HG02623 (cell line): ENCODE data around the gene INO80.

Experiments
- ATAC-seq: cut with Tn5 transposase; IDR thresholded peaks from one replicate; pipeline ENCODE4 v1.9.1; 2021; ENCODE audit warnings: moderate library complexity; ENCODE audit not compliant: unreplicated experiment

Gene INO80

GRCh38 chr15:40933517-40933902 lies 182.6 kb downstream of the INO80 start:
- ATAC-seq: no peak

GRCh38 chr15:40932649-40933516 lies 183.2 kb downstream of the INO80 start:
- no peak for ATAC-seq

- no peak for ATAC-seq
These were observed 183.9 kb downstream of the INO80 start for GRCh38 chr15:40932156-40932555.

GRCh38 chr15:40931300-40932142 lies 184.6 kb downstream of the INO80 start:
- no peak for ATAC-seq

GRCh38 chr15:40930430-40931299 lies 185.4 kb downstream of the INO80 start:
- ATAC-seq: no peak

GRCh38 chr15:40929660-40930429 lies 186.2 kb downstream of the INO80 start:
- ATAC-seq: no peak
